ENCODE data around the gene SPINK4.

Gene SPINK4, protein sequence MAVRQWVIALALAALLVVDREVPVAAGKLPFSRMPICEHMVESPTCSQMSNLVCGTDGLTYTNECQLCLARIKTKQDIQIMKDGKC

GRCh38 chr9:33239921-33240320, at the start of gene SPINK4:
TSS of gene SPINK4 (plus strand) at chr9:33240167. CDS start at chr9:33240209, 42 bp downstream.
- no peak for DNase-seq

- DNase-seq = peak; percentile 56
These were observed 47.3 kb upstream of the SPINK4 start for GRCh38 chr9:33192493-33193255.

GRCh38 chr9:33193818-33194217, 46.1 kb upstream of the SPINK4 start:
- no peak for DNase-seq

DNA sequence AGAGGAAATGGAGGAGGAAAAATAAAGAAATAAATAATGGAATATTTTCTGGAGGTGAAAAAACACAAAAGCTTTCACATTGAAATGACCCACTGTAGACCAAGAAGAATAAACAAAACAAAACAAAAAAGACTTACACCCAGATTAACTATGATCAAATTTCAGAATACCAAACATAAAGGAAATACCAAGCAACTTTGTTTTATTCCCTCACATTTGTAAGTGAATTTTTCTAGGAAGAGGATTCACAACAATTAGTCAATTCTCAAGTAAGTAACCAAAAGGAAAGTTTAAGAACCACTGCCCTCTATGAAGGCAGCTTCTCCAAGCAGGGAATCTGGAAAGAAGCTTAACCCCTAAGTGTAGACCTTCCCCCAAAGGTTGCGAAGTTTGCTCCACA, 43.2 kb upstream of the SPINK4 start:
- no peak for DNase-seq

GRCh38 chr9:33197279-33198152, 42.5 kb upstream of the SPINK4 start:
- peak; percentile 64 for DNase-seq

DNA sequence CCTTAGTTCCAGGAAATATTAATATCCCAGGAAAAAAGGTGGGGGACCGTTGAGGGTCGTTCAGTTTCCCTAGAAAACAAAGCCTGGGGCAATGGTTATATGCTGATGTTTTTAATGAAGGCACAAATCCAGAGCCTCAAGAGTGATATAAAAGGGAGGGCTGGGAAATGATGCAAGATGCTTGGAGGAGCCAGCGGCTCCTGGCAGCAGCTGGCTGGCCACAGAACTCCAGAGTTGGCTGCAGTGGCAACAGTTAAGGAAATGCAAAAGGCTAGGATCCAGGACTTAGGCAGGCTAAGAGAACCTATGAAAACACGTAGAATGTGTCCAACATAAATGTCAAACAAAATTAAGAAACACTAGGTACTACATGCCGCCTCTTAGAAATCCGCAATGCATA, 41.8 kb upstream of the SPINK4 start:
- peak; percentile 69 for DNase-seq

DNA sequence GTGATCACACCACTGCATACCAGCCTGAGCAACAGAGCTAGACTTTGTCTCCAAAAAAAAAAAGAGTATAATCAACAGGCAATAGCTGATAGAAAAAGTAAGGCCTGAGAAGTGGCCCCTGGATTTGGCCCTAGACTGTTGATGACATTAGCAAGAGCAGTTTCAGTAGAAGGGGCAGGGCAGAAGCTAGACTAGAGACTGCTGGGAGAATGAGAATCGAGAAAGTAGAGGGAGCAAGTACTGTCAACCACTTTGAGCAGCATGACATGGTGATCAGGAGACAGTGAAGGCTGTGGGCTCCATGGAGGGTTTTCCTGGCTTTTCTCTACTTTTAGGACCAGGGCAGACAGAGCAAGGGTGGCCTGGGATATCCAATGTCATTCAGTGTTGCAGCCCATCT, 37.9 kb upstream of the SPINK4 start:
- no peak for DNase-seq

DNA sequence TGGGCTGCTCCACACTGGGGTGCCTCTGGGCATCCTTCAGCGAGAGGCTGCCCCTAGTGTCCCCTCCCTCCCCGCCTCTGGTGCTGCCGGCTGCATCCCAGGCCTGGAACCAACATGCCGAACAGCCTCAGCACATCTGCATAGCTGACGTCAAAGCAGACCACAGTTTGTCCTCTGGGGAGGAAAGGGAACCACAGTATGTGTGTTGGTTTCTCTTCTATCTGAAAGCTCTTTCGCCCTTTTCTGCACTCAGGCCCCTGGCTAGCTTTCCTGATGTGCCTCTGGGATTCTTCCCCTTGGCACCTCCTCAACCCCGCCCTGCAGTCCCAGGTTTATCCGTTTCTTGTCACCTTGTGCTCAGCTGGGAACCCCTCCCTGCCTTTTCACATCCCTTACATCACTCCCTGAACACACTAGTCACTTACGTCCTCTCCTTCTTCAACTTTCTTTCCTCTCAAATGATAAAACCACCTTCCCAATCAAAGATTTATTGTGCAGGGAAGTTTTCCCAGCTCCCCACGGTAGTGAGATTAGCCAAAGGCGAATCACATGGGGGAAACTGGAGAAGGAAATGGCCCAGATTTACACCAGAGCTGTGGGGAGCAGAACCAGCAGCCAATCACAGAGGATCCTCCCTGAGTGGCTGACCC, 37.3 kb upstream of the SPINK4 start:
- DNase-seq = peak; percentile 88

DNA sequence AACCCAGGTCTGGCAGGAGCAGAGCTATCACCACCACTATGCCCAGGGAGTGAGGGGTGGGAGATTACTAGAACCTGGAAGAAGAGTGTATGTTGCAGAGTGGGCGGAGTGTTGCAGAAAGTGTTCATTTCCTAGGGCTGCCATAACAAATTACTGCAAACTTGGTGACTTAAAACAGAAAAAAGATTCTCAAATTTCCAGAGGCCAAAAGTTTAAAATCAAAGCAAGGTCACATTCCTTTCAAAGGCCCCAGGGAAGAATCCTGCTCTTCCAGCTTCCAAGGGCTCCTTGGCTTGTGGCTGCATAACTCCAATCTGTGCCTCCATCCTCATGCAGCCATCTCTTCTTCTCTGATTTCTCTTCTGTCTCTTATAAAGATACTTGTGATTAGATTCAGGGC, 30.6 kb upstream of the SPINK4 start:
- no peak for DNase-seq

DNA sequence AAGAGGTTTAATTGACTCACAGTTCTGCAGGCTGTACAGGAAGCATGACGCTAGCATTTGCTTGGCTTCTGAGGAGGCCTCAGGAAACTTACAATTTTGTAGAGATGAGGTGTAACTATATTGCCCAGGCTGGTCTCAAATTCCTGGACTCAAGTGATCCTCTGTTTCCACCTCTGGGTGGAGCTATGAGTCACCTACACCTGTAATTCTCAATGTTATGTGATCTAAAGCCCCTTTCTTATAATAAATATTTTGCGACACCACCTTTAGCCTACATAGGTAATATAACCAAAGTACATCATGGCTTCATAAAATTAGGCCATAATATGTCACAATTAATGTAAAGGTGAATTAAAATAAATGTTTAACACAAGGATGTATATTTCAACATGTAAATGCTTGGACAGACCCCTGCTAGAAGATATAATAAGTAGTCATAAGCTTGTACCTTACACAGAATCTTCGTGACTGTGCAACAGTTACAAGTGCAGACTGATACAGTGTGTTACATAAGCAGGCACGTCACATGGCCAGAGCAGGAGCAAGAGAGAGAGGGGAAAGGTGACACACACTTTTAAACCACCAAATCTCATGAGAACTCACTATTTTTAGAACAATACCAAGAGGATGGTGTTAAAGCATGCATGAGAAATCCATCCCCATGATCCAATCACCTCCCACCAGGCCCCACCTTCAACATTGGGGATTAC, 29.8 kb upstream of the SPINK4 start:
- no peak for DNase-seq

DNA sequence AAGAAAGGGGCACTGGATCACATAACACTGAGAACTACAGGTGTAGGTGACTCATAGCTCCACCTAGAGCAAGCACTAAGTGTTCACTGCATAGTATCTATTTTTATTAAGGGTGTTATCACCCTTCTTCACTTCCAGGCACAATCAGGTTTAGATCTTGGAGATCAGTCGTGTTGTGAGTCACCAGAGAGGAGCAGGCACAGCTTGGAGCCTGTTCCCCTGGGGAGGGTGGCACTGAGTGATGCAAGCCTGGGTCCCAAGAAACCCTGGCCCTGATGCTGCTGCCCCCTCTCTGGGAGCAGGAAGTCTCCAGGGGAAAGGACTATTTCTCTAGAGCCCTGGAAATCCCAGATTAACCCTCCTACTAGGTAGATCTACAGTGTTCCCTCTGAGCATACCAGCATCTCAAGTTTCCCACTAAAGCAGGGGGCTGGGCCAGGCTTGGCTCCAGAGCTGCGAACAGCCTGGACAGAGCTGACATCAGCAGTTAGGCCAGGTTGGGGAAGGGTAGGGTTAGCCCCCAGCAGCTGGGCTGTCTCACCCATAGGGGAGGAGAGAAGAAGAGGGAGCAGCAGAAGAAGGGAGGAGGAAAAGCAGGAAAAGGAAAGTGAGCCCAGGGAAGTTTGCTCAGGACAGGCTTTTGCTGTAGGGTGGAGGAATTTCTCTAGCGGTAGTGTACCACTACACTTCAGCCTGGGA, 28.1 kb upstream of the SPINK4 start:
- DNase-seq = peak; percentile 32

DNA sequence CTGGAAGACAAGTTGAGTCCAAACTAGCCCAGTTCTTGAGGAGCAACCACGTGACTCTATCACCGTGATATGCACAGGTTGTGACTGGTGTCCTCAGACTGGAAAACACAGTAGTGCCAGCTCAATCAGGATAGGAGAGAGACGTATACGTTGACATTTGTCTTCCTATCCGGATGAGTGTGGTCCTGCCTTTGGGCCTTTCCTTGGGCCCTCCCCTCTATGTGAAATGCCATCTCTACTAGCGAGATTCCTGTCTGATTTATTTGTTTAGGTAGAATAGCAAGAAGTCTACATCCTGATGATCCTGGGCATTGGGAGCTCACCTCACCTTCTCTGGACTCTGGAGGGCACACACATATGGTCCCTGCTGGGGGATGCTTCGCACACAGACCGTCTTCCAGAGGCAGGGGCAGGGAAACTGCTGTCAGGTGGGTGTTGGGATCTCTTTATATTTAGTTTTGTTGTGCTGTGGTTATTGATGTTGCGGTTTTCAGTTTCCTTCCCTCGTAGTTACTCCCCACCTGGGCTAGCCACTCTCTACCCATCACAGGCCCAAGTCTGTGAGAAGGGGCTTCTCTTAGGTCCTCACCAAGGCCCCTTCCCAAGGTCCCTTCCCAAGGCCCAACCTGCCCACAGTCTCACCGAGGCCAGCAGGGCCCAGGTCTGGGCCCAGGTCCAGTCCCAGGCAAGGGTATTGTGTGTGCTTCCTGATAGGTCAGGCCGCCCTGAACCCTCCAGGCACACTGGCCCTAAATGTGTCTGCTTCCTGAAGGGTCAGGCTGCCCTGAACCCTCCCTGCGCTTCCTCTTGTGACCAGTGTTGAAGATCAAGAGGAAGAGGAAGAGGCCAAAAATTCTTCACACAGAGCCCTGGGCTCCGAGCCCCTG, 19.0 kb upstream of the SPINK4 start:
- no peak for DNase-seq

- DNase-seq = no peak
These were observed 18.4 kb upstream of the SPINK4 start for GRCh38 chr9:33221568-33221884.

DNA sequence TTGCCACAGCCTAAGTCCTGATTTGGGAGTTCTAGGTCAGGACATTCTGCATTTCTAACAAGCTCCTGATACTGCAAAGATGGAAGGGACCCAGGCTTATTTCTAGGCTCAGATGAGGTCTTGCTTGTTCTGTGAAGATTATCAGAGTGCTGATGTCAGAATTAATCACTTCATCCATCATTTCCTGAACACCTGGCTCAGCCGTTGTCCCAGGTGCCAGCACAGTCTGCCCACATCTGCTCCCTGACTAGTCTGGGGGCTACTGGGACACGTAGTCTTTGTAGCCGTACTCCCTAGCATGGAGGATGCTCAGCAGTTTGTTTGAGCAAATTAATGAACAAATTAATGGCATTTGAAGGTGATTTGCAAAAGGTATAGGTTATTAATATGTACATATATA, 17.9 kb upstream of the SPINK4 start:
- no peak for DNase-seq

GRCh38 chr9:33223696-33224095, 16.3 kb upstream of the SPINK4 start:
- peak; percentile 23 for DNase-seq

GRCh38 chr9:33225319-33226147, 14.4 kb upstream of the SPINK4 start:
- DNase-seq = peak; percentile 79

GRCh38 chr9:33227008-33227398, 13.0 kb upstream of the SPINK4 start:
- DNase-seq = no peak

DNA sequence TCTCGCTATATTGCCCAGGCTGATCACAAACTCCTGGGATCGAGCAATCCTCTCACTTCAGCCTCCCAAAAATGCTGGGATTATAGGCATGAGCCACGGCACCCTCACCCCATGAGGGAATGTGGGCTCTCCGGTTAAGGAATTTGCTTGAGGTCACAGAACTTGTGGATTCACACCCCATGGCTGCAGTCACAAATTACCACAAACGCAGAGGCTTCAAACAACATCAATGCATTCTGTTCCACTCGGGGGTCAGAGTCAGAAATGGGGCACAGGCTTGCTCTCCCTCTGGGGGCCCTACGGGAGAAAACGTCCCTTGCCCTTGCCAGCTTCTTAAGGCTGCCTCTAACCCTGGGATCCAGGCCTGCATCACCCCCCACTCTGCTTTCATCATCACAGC, 12.2 kb upstream of the SPINK4 start:
- peak; percentile 17 for DNase-seq

DNA sequence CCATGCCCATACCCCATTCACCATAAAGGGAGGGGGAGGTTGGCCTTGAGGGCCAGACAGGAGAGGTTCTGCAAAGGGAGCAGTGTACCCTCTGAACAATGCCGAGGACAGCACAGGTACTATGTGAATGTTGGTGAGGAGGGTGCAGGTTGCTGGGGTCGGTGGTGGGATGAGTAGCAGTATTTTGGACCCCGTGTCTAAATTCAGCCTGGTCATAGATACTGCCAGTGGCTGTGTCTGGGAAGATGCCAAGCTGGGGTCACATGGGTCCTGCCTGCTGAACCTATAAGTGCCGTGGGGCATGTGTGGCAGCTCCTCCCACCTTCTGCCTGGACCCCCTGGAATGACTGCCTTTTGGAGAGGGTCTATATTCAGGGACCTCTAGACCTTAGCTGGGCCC, 11.4 kb upstream of the SPINK4 start:
- no peak for DNase-seq

All from fibroblast of upper back skin (primary cell).